Activated naive CD4-positive, alpha-beta T cell treated with anti-CD3 and anti-CD28 coated beads, Interleukin-2, amount 50 U/mL, for 24 hours (primary cell): ENCODE data around the gene NR1H4.

ENCODE experiments used
- H3K27ac Mint-ChIP-seq: one replicate; pipeline ENCODE4 v1.8.0; 2021; ENCODE audit warnings: mild to moderate bottlenecking, mixed read lengths
- H3K27me3 Mint-ChIP-seq: one replicate; pipeline ENCODE4 v1.8.0; 2021; ENCODE audit warnings: mixed read lengths
- H3K36me3 Mint-ChIP-seq: one replicate; pipeline ENCODE4 v1.8.0; 2021; ENCODE audit warnings: mixed read lengths
- H3K4me1 Mint-ChIP-seq: one replicate; pipeline ENCODE4 v1.8.0; 2021; ENCODE audit warnings: mixed read lengths
- H3K4me3 Mint-ChIP-seq: one replicate; pipeline ENCODE4 v1.8.0; 2021; ENCODE audit warnings: mild to moderate bottlenecking, mixed read lengths
- H3K9me3 Mint-ChIP-seq: one replicate; pipeline ENCODE4 v1.8.0; 2021; ENCODE audit warnings: mixed read lengths

NR1H4 gene

GRCh38 chr12:100608776-100609175 lies 135.1 kb downstream of the NR1H4 start:
- no peaks in the 10 kb centered on the region for H3K4me1 Mint-ChIP-seq
- peaks cover 17% of the 10 kb centered on the region for H3K9me3 Mint-ChIP-seq
- no peak overlapping the region for H3K27ac Mint-ChIP-seq
- peaks cover 12% of the 10 kb centered on the region for H3K27me3 Mint-ChIP-seq
- peaks cover 2% of the 10 kb centered on the region for H3K36me3 Mint-ChIP-seq
- H3K4me3 Mint-ChIP-seq, result no peak overlapping the region

- Mint-ChIP-seq H3K27ac (no peak overlapping the region), H3K4me1 (no peaks in the 10 kb centered on the region), H3K9me3 (peaks cover 16% of the 10 kb centered on the region), H3K36me3 (peaks cover 2% of the 10 kb centered on the region), H3K4me3 (no peak overlapping the region), H3K27me3 (peaks cover 12% of the 10 kb centered on the region)
Measured at GRCh38 chr12:100610666-100611430, 137.2 kb downstream of the NR1H4 start.

GRCh38 chr12:100612606-100613005 lies 138.9 kb downstream of the NR1H4 start:
- Mint-ChIP-seq H3K4me3 (no peak overlapping the region), H3K27ac (no peak overlapping the region), H3K9me3 (peaks cover 1% of the 10 kb centered on the region), H3K27me3 (peaks cover 2% of the 10 kb centered on the region), H3K36me3 (peaks cover 2% of the 10 kb centered on the region), H3K4me1 (no peaks in the 10 kb centered on the region)
